ENCODE measurements around the gene CCNG2.

- TF ChIP-seq EZH2 (optimal IDR thresholded peaks at IDR 0.05; ENCODE audit: low read depth, low read length), result no peak
- no peak for TF ChIP-seq CTCF (IDR thresholded peaks at IDR 0.05; ENCODE audit: low read length)
- no peak for TF ChIP-seq EZH2phosphoT487 (IDR thresholded peaks at IDR 0.05; ENCODE audit: low read length)
These were observed 30.3 kb downstream of the CCNG2 start for GRCh38 chr4:77187322-77187721.
